ENCODE data around the gene LRRC27.

DNA sequence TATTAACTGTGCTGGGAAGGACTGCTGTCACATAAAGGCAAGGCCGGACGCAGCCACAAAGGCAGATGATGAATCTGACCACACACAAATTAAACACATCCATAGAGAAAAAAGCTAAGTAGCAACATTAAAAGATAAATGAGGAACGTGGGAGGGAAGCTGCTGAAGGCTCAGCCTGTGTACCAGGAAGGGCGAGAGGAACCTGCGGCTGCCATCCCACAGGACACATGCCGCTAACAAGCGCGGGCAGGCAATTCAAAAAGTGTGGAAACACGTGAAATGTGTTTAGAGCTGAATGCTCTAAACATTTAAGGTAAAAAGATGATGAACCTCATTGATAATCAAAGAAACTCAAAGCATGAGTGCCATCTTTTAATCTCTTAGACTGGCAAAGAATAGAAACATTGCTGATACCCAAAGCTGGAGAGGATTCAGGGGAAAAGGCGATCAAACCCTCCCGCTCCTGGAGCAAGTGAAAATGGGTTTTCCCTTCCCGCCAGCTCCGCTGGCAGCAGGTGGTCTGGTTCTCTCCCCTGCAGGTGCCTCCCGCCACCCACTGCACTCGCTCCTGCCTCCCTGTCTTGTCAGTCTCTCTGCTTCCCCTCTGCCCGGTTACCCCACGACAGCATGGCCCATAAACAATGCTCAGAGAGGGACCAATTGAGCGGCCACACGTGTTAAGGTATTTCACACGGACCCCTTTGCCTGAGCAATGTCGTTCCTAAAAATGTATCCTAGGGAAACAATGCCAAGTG is 28.5 kb upstream of the LRRC27 start:
- TF ChIP-seq CTCF (IDR thresholded peaks at IDR 0.05; ENCODE audit: insufficient read depth, low read length, poor library complexity, severe bottlenecking) (no peak), EZH2phosphoT487 (conservative IDR thresholded peaks at IDR 0.05; ENCODE audit: low read length) (no peak)

All from SU-DHL-6 (cell line).